Adrenal gland (tissue), 5 donors: ENCODE results near the gene NAIP.
"Not testable (repeated sequence)": the region's sequence is repeated elsewhere in the genome, so short reads cannot be mapped to it uniquely, and the experiment has no call there.

ENCODE experiments used
- POLR2A ChIP-seq, 2 donors: fragments of 450-650 bp; IDR thresholded peaks; one replicate each; pipeline ENCODE4 v1.6.1; 2017; ENCODE audit warnings: antibody characterized with exemption in 2 of 2, mild to moderate bottlenecking in 2 of 2, moderate library complexity in 1 of 2
- TF ChIP-seq, protein P1 (sequence below), 6 experiments: fragments of 450-650 bp in 4 of 6; fragments of 200-600 bp in 2 of 6; sonication (generic) in 1 of 6; IDR thresholded peaks; 1 replicate in 5 of 6; 2 replicates in 1 of 6; pipeline versions ENCODE4 v1.5.1 to v1.8.0; 2016 to 2021; ENCODE audit warnings: antibody characterized with exemption in 6 of 6, mild to moderate bottlenecking in 2 of 6, moderate library complexity in 1 of 6
- donor health status: DM: no; HTN: no; CAD: no.

DNA sequence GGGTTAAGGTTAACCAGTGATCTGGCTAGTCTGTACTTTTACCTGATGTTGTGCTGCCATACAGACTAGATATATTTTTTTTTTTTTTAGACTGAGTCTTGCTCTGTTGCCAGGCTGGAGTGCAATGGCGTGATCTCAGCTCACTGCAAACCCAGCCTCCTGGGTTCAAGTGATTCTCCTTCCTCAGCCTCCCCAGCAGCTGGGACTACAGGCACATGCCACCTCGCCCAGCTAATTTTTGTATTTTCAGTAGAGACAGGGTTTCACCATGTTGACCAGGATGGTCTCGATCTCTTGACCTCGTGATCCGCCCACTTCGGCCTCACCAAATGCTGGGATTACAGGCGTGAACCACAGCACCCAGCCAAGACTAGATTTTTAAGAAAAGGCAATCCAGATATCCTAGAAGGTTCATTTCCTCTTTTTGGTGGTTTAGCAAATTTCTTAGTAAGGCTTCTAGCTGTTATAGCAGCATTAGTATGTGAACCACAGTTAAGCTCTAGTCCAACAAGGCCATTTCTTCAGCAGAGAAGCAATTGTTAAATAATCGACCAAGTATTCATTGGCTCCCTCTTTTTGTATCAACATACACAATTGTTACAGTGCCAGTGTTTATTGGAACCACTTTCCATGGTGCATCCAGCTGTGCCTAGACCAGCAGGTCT lies at the start of gene NAIP:
- TF ChIP-seq, protein P1, sequence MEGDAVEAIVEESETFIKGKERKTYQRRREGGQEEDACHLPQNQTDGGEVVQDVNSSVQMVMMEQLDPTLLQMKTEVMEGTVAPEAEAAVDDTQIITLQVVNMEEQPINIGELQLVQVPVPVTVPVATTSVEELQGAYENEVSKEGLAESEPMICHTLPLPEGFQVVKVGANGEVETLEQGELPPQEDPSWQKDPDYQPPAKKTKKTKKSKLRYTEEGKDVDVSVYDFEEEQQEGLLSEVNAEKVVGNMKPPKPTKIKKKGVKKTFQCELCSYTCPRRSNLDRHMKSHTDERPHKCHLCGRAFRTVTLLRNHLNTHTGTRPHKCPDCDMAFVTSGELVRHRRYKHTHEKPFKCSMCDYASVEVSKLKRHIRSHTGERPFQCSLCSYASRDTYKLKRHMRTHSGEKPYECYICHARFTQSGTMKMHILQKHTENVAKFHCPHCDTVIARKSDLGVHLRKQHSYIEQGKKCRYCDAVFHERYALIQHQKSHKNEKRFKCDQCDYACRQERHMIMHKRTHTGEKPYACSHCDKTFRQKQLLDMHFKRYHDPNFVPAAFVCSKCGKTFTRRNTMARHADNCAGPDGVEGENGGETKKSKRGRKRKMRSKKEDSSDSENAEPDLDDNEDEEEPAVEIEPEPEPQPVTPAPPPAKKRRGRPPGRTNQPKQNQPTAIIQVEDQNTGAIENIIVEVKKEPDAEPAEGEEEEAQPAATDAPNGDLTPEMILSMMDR (IDR thresholded peaks at IDR 0.05), result not testable (repeated sequence)
- not testable (repeated sequence) for TF ChIP-seq POLR2A (IDR thresholded peaks at IDR 0.05)
